ENCODE measurements around the gene KCNG4. TPM values are rescaled to one million over a fixed set of nuclear protein-coding genes. Genes with fewer than 3 reads are reported as not detected.
"Not testable (repeated sequence)": the region's sequence is repeated elsewhere in the genome, so short reads cannot be mapped to it uniquely, and the experiment has no call there.

KCNG4 gene
- total RNA-seq, 1 experiment from 2014 or later = not detected

- DNase-seq (ENCODE audit: low read depth in 1 of 2, low spot score in 2 of 2) = no peak
- Histone ChIP-seq H3K4me1 (replicated peaks) (no peaks in the 10 kb centered on the region), H3K4me3 (no peak overlapping the region), H3K27me3 (replicated peaks) (no peaks in the 10 kb centered on the region), H3K36me3 (no peaks in the 10 kb centered on the region), H3K27ac (no peak overlapping the region), H3K9me3 (replicated peaks) (no peaks in the 10 kb centered on the region)
Measured at GRCh38 chr16:84220851-84221250, 19.0 kb downstream of the KCNG4 start.

GRCh38 chr16:84218956-84219355 lies 20.9 kb downstream of the KCNG4 start:
- H3K9me3 ChIP-seq (replicated peaks) = no peaks in the 10 kb centered on the region
- no peaks in the 10 kb centered on the region for H3K27me3 ChIP-seq (replicated peaks)
- no peaks in the 10 kb centered on the region for H3K36me3 ChIP-seq
- H3K27ac ChIP-seq = no peak overlapping the region
- H3K4me1 ChIP-seq (replicated peaks) = no peaks in the 10 kb centered on the region
- DNase-seq (ENCODE audit: low read depth in 1 of 2, low spot score in 2 of 2) = no peak
- H3K4me3 ChIP-seq = no peak overlapping the region

GRCh38 chr16:84218176-84218823 lies 21.5 kb downstream of the KCNG4 start:
- Histone ChIP-seq H3K36me3 (no peaks in the 10 kb centered on the region), H3K4me1 (replicated peaks) (no peaks in the 10 kb centered on the region), H3K27me3 (replicated peaks) (no peaks in the 10 kb centered on the region), H3K9me3 (replicated peaks) (no peaks in the 10 kb centered on the region), H3K4me3 (no peak overlapping the region), H3K27ac (no peak overlapping the region)
- DNase-seq (ENCODE audit: low read depth in 1 of 2, low spot score in 2 of 2) = no peak

GRCh38 chr16:84216144-84216543 lies 23.7 kb downstream of the KCNG4 start:
- H3K9me3 ChIP-seq (replicated peaks) = not testable (repeated sequence)

GRCh38 chr16:84215531-84215930 lies 24.3 kb downstream of the KCNG4 start:
- no peaks in the 10 kb centered on the region for H3K36me3 ChIP-seq
- no peaks in the 10 kb centered on the region for H3K27me3 ChIP-seq (replicated peaks)
- H3K9me3 ChIP-seq (replicated peaks) = no peaks in the 10 kb centered on the region
- DNase-seq (ENCODE audit: low read depth in 1 of 2, low spot score in 2 of 2) = no peak
- no peaks in the 10 kb centered on the region for H3K4me1 ChIP-seq (replicated peaks)
- H3K27ac ChIP-seq = no peak overlapping the region
- H3K4me3 ChIP-seq = no peak overlapping the region

More at GRCh38 chr16:84216144-84216543, 23.7 kb downstream of the KCNG4 start:
- DNase-seq (ENCODE audit: low read depth in 1 of 2, low spot score in 2 of 2); H3K27me3 ChIP-seq (replicated peaks); H3K36me3 ChIP-seq; H3K27ac ChIP-seq; H3K4me3 ChIP-seq; H3K4me1 ChIP-seq (replicated peaks): not testable (repeated sequence)

GRCh38 chr16:84214451-84215066 lies 25.3 kb downstream of the KCNG4 start:
- Histone ChIP-seq H3K27me3 (replicated peaks) (no peaks in the 10 kb centered on the region), H3K27ac (no peak overlapping the region), H3K4me1 (replicated peaks) (no peaks in the 10 kb centered on the region), H3K9me3 (replicated peaks) (no peaks in the 10 kb centered on the region), H3K36me3 (no peaks in the 10 kb centered on the region), H3K4me3 (no peak overlapping the region)
- DNase-seq (ENCODE audit: low read depth in 1 of 2, low spot score in 2 of 2) = no peak

GRCh38 chr16:84212631-84213030 lies 27.2 kb downstream of the KCNG4 start:
- H3K27ac ChIP-seq = no peak overlapping the region
- no peaks in the 10 kb centered on the region for H3K4me1 ChIP-seq (replicated peaks)
- DNase-seq (ENCODE audit: low read depth in 1 of 2, low spot score in 2 of 2) = no peak
- H3K9me3 ChIP-seq (replicated peaks) = no peaks in the 10 kb centered on the region
- H3K27me3 ChIP-seq (replicated peaks) = no peaks in the 10 kb centered on the region
- H3K4me3 ChIP-seq = no peak overlapping the region
- H3K36me3 ChIP-seq = no peaks in the 10 kb centered on the region

GRCh38 chr16:84212154-84212553 lies 27.7 kb downstream of the KCNG4 start:
- Histone ChIP-seq H3K36me3 (no peaks in the 10 kb centered on the region), H3K4me3 (no peak overlapping the region), H3K9me3 (replicated peaks) (no peaks in the 10 kb centered on the region), H3K4me1 (replicated peaks) (no peaks in the 10 kb centered on the region), H3K27ac (no peak overlapping the region), H3K27me3 (replicated peaks) (no peaks in the 10 kb centered on the region)
- DNase-seq (ENCODE audit: low read depth in 1 of 2, low spot score in 2 of 2) = no peak

GRCh38 chr16:84209989-84210388 lies 29.8 kb downstream of the KCNG4 start:
- Histone ChIP-seq H3K4me3 (no peak overlapping the region), H3K4me1 (replicated peaks) (no peaks in the 10 kb centered on the region), H3K27ac (no peak overlapping the region), H3K27me3 (replicated peaks) (no peaks in the 10 kb centered on the region), H3K9me3 (replicated peaks) (no peaks in the 10 kb centered on the region), H3K36me3 (no peaks in the 10 kb centered on the region)
- no peak for DNase-seq (ENCODE audit: low read depth in 1 of 2, low spot score in 2 of 2)

- H3K27ac ChIP-seq = no peak overlapping the region
- no peaks in the 10 kb centered on the region for H3K4me1 ChIP-seq (replicated peaks)
- no peaks in the 10 kb centered on the region for H3K27me3 ChIP-seq (replicated peaks)
- no peak overlapping the region for H3K4me3 ChIP-seq
- H3K9me3 ChIP-seq (replicated peaks) = no peaks in the 10 kb centered on the region
- no peak for DNase-seq (ENCODE audit: low read depth in 1 of 2, low spot score in 2 of 2)
- no peaks in the 10 kb centered on the region for H3K36me3 ChIP-seq
Measured at GRCh38 chr16:84207879-84208278, 31.9 kb downstream of the KCNG4 start.

GRCh38 chr16:84207251-84207650 lies 32.6 kb downstream of the KCNG4 start:
- Histone ChIP-seq H3K27ac (no peak overlapping the region), H3K4me1 (replicated peaks) (no peaks in the 10 kb centered on the region), H3K36me3 (no peaks in the 10 kb centered on the region), H3K9me3 (replicated peaks) (no peaks in the 10 kb centered on the region), H3K27me3 (replicated peaks) (no peaks in the 10 kb centered on the region), H3K4me3 (no peak overlapping the region)
- DNase-seq (ENCODE audit: low read depth in 1 of 2, low spot score in 2 of 2) = no peak

GRCh38 chr16:84205976-84206691 lies 33.7 kb downstream of the KCNG4 start:
- Histone ChIP-seq H3K4me1 (replicated peaks) (no peaks in the 10 kb centered on the region), H3K9me3 (replicated peaks) (no peaks in the 10 kb centered on the region)
- DNase-seq (ENCODE audit: low read depth in 1 of 2, low spot score in 2 of 2) = no peak

GRCh38 chr16:84205123-84205522 lies 34.7 kb downstream of the KCNG4 start:
- not testable (repeated sequence) for H3K27me3 ChIP-seq (replicated peaks); H3K4me3 ChIP-seq; H3K9me3 ChIP-seq (replicated peaks); H3K27ac ChIP-seq; DNase-seq (ENCODE audit: low read depth in 1 of 2, low spot score in 2 of 2); H3K4me1 ChIP-seq (replicated peaks); H3K36me3 ChIP-seq

More at GRCh38 chr16:84205976-84206691, 33.7 kb downstream of the KCNG4 start:
- no peaks in the 10 kb centered on the region for H3K27me3 ChIP-seq (replicated peaks)
- no peak overlapping the region for H3K4me3 ChIP-seq
- no peak overlapping the region for H3K27ac ChIP-seq
- H3K36me3 ChIP-seq = no peaks in the 10 kb centered on the region

- H3K4me1 ChIP-seq (replicated peaks) = not testable (repeated sequence)
Measured at GRCh38 chr16:84204551-84204950, 35.3 kb downstream of the KCNG4 start.

More at GRCh38 chr16:84204551-84204950, 35.3 kb downstream of the KCNG4 start:
- DNase-seq (ENCODE audit: low read depth in 1 of 2, low spot score in 2 of 2); H3K27me3 ChIP-seq (replicated peaks); H3K27ac ChIP-seq; H3K9me3 ChIP-seq (replicated peaks); H3K36me3 ChIP-seq; H3K4me3 ChIP-seq: not testable (repeated sequence)

Measured in SJSA1 (cell line).